Stimulated activated CD4-positive, alpha-beta T cell treated with anti-CD3 and anti-CD28 coated beads, Interleukin-15, amount 100 ng/mL, for 24 hours (primary cell): ENCODE results near the gene SEMA6D.

Source experiments
- DNase-seq: peaks from one replicate; pipeline ENCODE4 v3.0.0-alpha.2; 2020

Gene SEMA6D

DNA sequence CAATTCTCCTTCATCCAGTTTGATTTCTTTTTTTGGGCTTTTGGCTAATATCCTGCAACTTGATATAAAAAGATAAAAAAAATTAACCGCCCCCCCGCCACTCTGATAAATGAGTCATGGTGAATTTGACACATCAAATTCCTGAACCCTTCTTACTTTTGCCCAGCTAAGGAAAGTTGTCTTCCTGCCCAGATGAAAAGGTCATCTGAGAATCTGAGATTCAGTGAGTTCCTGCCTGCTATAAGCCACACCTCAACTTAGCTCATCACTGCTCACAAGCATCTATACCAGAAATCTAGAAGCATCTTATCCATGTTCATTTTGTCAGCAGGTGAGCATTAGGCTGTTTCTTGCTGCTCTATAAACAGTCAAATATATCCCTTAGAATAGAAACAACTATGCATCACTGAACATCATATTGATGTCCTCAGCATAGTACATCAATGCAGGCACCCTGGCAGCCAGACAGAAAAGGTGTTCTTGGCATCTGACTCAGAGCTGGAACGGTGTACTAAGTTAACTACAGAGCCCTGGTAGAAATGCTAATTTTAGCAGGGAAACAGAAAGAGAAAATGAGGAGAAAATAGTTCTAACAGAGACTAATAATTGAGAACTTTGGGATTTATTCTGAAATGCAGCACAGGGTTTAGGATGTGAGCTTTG is 77.1 kb downstream of the SEMA6D start:
- DNase-seq, result no peak

DNA sequence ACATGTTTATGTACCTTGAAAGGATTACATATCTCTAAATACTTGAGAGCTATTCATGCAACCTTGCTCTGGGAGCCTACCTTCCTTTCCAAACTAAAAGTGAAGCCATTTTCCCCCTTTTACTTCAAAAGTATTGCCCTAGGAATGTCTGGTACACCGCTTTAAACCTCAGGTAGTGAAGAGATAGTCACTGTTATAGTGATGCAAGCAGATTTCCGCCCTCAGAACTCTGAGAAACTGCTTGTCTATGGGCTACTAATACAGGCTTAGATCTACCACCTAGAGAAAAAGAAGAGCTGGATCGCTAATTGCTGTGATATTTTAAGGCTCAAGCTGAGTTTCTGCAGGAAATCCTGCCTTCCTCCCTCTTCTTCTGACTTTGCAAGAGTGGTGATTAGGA is 78.6 kb downstream of the SEMA6D start:
- no peak for DNase-seq

DNA sequence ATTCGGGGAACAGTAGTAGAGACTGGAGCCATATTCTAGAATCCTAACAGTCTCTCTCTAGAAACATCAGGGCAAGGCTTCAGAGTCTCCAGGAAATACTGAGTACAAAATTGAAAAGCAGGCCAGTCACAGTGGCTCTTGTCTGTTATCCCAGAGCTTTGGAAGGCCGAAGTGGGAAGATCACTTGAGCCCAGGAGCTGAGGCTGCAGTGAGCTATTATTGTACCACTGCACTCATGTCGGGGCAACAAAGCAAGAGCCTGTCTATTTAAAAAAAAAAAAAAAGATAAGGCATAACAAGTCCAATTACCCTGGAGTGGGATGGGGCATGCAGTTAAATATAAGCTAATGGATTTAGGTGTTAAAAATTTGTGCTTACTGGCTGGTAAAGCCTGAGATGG is 79.0 kb downstream of the SEMA6D start:
- DNase-seq, result no peak

DNA sequence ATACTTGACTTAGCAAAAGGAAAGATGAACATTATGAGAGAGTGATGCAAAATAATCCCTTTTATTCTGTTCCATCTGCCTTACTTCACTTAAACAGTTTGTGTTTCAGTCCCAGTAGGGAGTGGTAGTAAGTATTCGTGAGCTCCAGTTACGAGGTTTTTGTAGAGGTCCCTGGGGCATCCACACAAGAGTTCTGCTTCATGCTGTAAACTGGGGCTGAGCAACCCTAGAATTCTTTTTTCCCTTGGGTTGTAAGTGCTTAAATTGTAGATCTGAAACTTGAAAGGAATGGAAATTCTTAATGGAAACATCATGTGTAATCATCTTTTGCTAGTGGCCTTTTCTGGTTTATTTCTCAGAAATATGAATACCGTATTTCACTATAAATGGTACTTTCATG is 79.5 kb downstream of the SEMA6D start:
- DNase-seq, result no peak

DNA sequence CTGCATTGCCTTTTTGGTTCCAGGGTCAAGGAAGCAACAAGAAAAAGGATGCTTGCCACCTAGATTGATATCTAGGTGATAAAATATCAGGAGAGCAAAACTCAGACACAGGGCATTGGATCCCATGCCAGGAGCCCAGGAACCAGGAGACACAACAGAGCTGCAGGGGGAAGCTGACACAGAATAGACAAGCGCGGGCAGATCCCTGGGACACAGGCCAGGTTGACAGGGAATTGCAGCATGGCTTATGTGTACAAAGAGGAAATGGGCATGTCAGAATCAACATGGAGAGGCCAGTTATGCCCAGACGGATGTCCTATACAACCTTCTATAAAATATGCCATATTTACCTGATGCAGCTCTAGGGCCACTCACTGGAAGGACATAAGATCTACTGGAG is 84.2 kb downstream of the SEMA6D start:
- DNase-seq, result no peak

DNA sequence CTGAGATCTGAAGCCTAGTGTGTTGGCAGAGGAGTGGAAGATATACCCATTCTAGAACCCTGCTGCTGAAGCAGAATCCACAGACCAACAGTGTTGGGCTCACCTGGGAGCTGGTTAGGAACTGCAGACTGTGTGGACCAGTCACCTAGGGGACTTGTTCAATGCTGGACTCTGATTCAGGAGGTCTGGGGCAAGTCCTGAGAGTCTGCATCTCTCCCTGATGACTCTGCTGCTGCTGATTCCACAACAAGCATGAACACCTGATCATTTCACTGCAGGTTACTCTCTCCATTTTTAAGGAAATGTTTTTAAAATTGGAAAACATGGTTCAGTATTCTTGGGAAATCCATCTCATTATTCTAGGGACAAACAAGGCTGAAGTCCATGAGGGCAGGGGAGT is 84.9 kb downstream of the SEMA6D start:
- no peak for DNase-seq

DNA sequence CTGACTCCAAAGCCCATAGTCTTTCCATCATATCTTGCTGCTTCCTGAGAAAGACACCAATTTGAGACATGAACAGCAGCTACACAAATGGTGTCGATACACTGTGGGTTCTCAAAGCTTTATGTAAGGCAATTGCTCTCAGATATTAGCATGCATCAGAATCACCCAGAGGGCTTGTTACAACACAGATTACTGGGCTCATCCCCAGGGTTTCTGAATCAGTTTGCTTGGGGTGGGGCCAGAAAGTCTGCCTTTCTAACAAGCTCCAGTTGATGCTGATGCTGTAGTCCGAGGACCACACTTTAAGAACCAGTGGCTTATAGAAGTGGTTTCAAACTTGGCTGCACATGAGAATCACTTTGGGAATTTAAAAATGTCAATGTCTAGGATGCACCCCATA is 86.5 kb downstream of the SEMA6D start:
- DNase-seq, result no peak

DNA sequence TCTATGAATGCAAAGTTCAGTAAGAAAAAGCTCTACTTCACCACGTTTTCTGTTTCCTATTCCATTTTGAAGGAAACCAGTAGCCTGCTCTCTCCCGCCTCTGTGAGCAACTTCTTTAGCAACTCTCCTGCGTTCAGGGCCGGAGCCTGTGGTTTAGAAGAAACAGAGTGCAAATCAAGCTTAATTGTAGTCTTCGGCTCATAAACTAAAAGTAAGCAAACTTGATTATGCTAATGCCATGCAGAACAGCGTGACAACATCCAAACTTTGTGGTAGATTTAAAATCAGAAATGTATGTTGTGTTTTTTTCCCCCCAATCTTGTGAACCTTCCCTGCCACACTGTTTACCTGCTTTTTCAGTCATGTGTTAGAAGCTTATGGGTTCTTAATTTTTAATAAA is 87.4 kb downstream of the SEMA6D start:
- no peak for DNase-seq

DNA sequence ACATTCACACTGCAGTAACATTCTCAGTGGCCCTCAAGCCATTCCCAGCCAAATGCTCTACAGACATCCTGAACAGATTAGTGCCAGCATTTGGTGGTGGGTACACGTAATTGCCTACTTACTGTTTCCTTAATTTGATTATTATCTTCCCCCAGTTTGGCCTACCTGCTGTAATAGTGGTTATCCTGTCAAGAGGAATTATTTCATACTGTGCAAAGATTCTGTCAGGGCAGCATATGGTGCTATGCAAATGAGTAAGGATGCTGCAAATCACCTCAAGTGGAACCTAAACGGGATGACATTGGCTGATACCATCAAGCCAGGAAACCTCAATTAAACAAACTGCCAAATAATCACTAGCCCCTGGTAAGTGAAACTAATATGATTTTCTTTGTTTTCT is 88.7 kb downstream of the SEMA6D start:
- DNase-seq, result no peak

DNA sequence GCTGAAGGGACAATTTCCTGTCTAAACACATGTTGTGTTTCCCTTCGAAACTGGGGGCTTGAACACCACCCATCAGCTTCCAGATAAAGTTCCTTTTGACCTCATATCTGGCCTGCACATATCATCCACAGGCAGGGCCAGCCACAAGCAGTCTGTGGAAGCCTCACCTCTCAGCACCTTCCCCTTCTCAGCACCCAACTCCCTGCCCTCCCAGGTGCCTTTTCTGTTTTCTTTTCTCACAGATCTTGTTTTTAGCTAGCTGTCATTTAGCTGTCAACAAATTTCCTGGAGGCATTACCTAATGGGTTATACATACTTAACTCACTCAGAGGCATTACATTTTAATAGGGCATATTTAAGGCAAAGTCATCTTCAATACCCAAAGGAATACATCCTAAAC is 93.9 kb downstream of the SEMA6D start:
- no peak for DNase-seq

DNA sequence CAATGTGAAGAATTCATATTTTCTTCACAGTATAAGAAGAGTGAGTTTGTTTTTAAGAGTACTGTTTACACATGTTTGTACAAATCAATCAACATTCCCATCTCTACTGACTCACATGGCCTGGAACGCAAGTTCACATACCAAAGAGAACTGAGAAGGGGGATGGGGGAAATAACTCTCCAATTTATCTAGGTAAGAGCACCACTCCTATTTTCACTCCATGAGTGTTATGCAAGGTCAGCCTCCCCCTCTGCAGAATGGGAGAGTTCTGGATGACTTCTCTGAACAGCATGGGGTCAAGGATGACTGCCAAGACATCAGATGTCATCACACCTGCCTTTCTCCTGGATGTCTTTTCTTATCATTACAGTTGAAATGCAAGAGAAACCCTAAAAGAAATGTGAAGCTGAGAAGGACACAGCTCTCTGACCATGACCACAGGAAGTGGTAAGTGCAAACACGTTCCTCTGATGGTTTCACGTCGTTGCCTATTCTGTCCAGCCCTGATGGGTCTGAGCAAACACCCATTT is 95.2 kb downstream of the SEMA6D start:
- no peak for DNase-seq

DNA sequence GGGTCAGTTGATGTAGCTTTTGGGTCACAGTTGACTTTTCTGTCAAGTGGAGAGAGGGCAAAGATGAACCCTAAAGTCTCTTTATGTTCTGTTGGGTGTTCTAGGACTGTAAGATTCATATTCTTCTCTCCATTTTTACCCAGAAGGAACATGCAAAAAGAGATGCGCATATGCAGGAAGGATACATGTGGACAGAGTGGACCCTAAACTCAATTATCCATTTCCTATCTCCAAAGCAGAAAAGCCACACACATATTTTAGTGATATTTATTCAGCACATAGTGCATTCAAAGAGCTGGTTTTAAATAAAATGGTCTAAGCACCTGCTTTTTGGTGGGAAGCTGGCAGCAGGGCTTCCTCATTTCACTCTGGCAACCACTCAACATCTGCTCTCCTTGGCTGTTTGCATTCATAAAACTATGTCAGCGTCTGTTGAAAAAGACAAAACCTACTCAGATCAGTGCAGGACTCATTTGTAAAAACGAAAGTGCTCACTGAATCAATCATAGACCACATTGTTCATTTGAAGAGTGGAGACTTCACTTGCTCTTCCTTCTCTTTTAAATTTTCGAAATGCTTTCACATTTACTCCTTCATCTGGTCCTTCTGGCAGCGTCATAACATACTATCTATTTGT is 96.6 kb downstream of the SEMA6D start:
- no peak for DNase-seq

DNA sequence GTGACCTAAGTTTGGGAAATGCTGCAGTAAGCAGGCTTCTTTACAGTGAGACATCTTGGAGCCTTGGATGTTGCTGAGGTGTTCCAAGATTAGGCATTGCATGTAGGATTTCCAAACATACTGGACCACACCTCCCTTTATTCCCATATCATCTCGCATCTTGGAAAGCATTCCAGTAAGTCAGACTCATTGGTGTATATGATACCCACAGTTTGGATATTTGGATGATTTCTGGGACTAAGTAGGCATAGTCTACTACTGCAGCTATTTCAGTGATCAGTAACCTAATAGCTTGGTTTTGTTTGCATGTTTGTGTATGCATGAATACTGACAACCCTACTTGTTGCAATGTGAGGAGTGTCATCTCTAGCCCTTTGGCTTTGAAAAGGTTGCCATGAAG is 97.3 kb downstream of the SEMA6D start:
- DNase-seq, result no peak

DNA sequence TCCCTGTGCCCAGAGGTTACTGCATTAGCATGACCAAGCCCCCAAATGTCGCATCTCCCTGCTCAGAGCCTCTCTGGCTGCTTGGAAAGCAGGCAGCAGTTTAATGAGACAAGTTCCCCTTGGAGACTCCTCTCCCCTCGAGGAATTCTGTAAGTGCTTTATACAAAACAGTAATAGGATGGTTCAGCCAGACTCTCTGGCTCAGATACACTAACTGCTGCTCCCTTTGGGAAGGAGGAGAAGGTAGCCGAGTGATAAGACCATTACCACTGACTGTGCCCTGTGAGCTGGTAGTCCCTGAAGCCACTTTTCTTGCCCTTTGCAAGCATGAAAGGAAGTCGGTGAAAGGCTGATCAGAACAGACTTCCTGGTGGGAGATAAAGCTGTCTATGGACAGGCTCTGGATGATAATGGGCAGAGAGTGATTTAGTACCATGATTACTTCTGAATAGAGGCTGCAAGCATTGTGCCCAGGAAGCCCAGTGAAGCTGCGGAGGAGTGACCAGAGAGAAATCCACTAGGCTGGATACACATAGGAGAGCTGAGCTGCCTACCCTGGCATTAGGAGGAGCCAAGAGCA is 100.8 kb downstream of the SEMA6D start:
- DNase-seq, result no peak

DNA sequence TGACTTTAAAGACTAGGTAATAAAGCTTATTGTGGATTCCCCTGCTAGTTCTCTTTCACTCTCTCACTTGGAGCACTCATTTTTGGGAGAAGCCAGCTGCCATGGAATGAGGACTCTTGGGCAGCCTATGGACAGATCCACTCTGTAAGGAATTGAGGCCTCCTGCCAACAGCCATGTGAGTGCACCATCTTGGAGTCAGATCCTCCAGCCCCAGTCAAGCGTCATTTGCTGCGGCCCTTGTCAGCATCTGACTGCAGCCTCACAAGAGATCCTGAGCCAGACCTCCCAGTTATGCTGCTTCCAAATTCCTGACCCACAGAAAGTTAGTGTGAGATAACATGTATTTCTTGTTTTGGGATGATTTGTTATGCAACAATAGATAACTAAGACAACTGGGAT is 101.9 kb downstream of the SEMA6D start:
- no peak for DNase-seq

DNA sequence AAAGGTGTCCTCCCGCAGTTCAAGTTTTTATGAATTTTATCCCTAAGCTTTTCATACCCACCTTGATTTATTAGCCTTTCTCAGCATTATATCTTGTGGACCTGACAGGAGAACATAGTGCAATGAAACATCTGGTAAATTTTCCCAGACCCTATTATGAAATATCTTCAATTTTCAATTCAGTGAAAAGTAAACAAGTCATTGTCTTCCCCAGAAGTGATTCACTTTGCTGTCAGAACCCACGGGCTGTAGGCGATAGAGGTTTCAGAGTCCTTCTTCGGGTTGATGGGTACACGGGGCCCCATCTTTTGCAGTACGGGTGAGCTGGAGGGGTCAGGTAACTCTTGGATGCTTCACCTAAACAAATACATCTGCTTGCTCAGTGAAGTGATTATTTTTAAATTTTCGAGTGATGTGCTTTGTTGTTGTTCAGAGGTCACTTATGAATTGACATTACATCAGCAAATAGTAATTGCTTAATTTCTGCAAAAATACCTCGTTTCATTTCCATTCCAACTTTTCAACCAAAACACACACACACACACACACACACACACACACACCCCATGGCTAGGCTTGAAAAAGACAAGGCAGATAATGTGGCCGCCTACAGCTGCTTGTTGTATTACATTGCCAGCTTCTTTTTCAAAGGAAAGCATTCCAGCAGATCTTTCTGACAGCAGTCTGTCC is 102.9 kb downstream of the SEMA6D start:
- DNase-seq, result no peak

DNA sequence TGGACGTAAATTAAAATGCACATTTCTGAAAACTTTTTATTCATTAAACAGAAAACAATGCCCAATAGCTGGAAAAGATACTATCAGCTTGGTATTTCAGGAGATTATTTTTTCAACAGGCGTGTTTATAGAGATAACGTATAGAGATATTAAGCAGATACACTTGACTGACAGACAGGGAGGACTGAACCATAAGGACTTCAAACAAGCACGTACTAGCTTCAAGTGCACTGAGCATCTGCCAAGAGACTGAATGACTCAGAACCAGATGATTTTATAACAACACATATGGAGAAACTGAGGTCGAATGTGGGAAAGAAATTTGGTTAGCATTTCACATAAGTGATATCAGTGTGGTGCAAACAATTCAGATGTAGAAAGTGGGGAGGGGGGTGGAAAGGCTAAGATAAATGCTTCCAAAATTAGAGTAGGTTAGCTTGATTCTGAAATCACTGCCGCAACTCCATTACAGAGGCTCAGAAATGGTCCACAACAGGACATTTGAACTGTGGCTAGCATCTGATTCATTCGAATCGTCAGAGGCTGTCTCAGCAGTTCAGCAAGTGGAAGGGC is 103.5 kb downstream of the SEMA6D start:
- DNase-seq, result no peak

DNA sequence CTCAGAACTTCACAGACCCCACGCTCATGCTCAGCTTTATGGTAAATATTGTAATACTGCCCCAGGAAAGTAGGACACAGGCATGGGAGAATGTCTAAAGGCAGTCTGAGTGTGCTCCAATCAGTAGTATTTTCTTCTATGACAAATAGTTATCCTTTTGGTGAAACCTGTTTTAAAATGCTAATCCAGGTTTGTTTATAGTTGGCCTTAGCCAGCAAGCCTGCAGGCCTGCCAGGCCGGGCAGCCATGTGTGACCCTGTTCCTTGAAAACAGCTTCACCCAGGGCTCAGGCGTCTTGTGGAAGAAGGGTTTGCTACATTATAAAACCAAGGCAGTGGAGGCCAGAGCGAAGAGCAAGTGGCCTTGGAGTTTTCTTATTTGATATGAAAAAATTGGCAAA is 104.7 kb downstream of the SEMA6D start:
- DNase-seq, result no peak
